Dermis microvascular lymphatic vessel endothelial cell (primary cell): ENCODE results near the gene MARCHF3. TPM values are rescaled to one million over a fixed set of nuclear protein-coding genes. Genes with fewer than 3 reads are reported as not detected.
A peak's percentile ranks its signal among the peaks of the same experiment; 100 is the strongest.
"Not testable (repeated sequence)": the region's sequence is repeated elsewhere in the genome, so short reads cannot be mapped to it uniquely, and the experiment has no call there.

ENCODE experiments used
- DNase-seq, 2 donors: peaks; one replicate each; pipeline versions ENCODE4 v3.0.0 to v3.0.0-alpha.2; 2010; ENCODE audit warnings: low read depth in 2 of 2
- total RNA-seq: library from RNA; depleted of rRNA; stranded (reverse); fragments of >200 nt; gene quantifications from 2 replicates; pipeline ENCODE4 v1.2.1, GENCODE V29; 2014

MARCHF3 gene
- total RNA-seq, 1 donor from 2014 or later = 99.6 TPM

DNA sequence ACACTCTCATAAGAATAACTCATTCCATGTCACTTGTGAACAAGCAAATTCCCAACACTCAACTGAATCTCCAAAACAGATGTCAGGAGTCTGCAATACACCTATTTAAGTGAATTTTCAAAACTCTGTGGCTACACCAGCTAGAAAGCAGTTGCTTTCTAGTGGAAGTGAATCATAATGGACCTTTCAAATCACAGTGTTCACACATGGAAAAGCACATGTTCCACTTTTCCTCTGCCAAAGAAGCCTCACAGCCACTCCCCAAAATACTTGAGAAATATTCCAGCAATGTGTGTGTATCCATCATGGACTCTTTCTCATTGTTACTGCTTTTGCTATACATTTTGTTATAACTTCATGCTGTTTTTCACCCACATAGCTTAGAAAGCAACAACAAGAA, 17.4 kb downstream of the MARCHF3 start:
- peak; percentile 55 to 83 for DNase-seq

DNA sequence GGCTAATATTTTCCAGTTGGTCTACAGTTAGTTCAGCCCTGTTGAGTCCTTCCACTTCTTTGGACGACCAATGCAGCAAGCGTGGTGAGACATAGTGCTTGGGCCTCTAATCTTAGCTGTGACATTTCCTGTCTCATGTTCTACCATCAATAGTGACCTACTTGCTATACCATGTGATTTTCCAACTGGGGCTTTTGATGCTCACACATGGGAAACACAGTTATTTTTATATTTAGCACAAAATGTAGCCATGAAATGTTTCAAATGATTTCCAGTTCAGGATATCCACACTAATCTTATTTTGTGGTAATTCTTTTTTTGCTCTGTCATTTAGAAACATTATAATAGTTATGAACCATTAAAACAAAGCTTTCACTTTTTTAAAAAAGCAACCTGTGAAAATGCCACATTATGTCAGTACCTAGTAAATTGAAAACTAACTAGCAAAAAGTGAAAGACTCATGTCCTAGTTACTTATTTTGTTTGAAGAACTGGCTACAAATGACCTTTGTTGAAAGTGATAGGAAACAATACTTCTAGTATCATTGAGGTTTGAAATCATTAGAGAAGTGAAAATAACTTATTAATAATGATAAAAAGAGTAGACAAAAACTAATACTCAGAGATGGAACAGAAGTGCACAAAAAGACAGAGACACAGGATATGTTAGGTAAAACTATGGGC, 18.3 kb downstream of the MARCHF3 start:
- peak in 1 of 2 donors; percentile 61 for DNase-seq

DNA sequence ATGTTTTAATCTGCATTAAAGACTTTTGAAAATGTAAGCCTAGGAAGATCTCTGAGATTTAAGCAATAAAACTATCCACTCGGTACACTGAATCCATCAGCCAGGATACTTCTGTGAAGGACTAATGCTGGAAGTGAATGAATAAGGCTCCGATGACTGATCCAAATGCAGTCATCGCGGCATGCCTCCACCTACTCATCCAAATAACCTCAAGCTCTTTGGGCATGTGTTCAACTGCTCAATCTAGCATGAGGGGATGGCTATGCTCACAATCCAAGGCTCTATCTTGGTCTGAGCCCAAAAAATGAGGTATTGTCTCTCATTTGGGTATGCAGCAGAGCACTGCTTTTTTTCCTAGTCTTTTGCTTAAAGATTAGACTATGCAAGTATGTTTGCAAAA, 19.2 kb downstream of the MARCHF3 start:
- DNase-seq = peak in 1 of 2 donors; percentile 55

DNA sequence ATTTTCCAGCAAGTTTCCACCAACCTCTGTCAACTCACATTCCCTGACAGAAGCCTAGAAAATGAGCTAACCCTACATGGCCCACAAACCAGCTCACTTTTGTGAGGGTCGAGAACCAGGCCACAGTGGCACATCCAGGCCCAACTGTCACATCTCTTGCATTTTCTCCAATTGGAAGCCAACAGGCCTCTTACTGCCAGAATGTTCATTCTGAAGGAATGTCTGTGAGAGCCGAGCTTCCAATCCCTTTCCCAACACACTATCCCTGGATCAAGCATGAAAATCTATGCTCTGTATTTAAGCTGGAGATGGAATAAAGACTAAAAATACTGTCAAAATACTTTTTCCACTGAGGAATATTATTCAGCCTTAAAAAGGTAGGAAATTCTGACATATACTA, 20.0 kb downstream of the MARCHF3 start:
- DNase-seq = no peak

DNA sequence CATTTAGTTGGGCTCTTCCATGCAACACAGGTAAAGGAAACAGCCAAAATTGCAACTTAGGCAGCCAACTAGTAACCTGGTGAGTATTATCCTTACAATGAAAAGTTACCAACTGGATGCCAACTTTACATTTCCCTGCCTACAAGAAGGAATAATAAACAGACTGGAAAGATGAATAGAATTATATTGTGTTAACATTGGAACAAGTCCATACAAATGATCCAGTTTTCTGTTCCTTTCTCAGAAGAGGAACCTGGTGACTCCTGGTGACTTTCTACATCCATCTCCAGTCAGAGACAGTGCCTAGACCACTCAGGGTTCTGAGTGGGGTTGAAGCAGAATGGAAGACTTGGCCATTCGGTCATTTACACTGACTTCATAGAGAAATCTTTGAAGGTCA, 20.6 kb downstream of the MARCHF3 start:
- no peak for DNase-seq

DNA sequence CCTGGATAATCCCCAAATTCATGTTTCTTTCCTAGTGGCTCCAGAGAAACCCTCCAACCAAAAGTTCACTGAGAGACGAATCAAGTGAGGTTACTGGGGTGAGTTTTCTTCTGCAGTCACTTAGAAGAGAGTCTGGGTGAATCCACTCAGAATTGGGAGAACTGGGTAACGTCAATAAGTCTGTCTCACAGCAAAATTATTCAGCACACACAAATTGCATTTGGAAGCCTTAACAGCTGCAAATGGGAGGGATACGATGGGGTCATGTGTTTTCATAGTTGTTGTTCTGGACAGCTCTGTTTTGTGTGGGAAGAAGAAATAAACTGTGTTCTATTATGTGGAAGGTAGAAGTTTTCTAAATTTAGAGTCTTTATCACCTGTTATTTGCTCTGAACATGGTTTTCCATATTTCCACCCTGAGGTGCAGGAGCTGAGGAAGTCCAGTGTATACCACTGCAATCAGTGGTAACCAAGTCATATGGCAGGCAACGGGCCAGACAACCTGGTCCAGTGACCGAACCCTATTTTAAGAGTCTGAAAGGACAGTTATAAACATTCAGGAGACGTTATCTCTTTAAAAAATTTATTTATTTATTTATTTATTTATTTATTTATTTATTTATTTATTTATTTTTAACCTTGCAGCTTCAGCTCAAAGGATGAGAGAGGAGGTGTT, 21.9 kb downstream of the MARCHF3 start:
- no peak for DNase-seq

DNA sequence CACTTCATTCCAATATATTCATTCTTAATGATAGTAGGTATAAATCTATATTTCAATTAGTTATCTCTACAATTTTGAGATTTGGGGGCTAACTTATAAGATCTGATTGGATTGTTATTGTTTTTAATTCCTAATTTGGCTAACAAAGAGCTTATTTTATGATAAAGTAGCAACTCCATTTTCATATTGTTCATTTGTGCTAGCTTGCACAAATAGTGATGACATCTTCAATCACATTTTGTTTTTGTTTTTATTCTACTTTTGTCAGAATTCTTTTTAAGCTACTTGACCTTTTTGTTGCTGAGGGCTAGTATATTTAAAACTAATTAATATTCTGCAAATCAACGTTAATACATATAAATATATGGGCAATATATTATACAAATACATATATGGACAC, 22.8 kb downstream of the MARCHF3 start:
- no peak for DNase-seq

DNA sequence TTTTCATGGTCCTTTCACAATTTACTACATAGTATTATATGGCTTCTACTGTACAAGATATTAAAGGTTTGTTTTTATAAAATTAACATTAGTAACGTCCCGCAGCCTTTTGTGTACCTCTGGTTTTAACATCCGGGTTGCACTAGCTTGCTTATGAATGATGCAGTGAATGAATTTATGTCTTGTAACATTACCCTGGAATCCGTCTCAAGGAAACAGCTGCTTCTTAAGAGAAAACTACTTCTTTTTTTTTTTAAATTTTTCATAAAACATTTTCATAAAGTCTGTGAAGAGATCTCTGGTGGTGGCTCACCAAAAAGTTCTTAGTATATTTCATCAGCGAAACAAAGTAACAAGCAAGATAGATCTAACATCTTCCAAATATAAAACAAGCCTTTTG, 23.6 kb downstream of the MARCHF3 start:
- no peak for DNase-seq

DNA sequence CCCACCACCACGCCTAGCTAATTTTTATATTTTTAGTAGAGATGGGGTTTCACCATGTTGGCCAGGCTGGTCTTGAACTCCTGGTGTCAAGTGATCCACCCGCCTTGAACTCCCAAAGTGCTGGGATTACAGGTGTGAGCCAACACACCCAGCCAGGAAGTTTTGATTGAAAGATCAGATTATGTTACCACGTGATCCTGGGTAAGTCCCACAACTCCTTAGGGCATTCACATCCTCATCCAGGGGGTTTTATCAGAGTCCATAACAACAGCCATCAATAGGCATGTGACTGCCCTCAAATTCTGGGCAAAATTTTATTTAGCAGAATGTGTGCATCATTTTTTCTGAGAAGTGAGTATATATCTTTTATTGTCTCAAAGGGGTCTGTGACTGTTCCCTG, 25.1 kb downstream of the MARCHF3 start:
- DNase-seq = not testable (repeated sequence)

DNA sequence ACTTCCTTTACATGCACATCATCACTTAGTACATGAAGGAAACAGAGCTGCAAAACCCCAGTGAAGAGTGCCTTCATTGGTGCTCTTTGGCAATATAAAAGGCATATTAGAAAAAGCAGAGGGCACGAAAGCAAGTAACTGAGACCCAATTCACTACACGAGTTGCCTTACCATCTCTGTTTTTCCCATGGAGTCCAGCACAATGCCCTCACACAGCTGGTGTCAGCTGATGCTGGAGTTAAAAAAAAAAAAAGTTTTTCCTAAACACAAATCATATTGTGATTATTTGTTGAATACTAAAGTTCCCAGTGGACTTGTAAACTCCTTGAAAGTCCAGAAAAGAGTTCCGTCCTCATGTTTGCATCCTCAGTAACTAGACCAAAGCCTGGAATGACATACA, 25.6 kb downstream of the MARCHF3 start:
- DNase-seq = no peak

DNA sequence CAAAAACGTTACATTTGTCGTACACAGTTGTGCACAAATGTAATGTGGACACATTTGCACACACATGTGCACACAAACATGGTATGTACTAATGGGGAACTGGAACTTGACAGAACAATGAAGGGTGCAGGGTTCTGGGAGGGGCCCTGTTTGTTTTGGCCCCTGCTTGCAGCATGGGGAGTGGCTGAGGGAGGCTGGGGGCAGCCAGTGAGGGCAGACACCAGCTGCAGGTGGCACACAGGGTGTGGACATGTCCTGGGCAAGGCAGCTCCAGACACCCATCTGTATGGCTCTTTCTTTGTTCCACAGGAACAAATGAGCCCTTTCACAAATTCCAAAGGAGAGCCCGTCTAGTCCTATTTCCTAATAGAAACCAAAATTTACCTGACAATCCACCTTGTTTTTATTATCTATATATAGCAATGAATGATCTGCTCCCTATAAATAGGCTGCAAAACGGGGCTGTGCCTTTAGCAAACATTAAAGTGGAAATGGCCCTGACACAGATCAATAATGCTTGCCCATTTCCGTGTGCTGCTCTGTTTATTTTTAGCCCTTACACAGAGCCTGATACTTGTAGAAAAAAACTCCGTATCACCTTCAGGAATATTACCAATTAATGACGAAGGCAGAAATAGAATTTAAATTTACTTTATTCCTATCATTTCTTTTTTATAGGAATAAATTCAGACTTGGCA, 26.4 kb downstream of the MARCHF3 start:
- no peak for DNase-seq

DNA sequence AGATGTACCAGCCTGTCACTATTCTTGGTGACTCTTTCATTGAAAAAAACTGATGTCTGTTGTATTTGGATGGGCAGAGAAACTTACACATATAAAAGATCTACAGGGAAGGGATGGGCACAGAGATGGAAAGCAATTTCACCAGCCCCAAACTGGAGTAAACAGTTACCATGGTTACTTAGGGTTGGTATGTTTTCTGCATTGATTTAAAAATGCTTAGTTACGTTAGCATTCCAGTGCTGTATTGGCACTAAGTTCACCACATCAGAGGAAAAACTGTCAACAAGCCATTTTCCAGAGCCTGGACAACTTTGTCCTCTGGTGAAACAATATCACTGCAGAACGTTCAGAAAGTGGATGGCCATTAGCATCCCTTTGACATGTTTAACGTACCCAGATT, 28.0 kb downstream of the MARCHF3 start:
- peak; percentile 38 to 57 for DNase-seq

DNA sequence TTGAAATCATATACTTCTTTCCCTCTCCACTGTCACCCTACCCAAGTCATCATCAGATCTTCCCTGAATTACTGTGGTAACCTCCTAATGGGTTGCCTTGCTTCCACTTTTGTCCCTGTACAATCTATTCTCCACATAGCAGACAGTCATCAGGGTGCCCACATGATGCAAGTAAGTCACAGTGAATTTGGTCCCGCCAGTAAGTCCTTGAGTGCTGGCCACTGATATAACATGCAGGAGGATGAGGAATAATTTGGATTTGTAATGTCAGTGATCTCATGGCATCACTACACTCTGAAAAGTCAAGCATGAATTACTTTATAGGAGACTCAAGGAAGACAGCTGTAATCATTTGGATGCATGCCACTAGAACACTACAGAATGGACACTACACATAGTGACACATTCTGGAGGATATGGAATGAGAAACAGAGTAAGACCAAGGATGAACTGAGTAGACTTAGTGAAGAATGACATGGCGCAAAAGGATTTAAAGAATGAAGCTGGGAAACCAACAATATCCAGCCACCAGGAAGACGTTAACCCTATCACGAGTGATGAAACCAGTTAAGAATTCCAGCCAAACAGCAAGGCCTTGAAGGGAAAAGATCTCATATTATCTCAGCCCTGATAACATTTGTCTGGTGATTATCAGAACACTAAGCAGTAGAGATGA, 28.6 kb downstream of the MARCHF3 start:
- peak in 1 of 2 donors; percentile 63 for DNase-seq

DNA sequence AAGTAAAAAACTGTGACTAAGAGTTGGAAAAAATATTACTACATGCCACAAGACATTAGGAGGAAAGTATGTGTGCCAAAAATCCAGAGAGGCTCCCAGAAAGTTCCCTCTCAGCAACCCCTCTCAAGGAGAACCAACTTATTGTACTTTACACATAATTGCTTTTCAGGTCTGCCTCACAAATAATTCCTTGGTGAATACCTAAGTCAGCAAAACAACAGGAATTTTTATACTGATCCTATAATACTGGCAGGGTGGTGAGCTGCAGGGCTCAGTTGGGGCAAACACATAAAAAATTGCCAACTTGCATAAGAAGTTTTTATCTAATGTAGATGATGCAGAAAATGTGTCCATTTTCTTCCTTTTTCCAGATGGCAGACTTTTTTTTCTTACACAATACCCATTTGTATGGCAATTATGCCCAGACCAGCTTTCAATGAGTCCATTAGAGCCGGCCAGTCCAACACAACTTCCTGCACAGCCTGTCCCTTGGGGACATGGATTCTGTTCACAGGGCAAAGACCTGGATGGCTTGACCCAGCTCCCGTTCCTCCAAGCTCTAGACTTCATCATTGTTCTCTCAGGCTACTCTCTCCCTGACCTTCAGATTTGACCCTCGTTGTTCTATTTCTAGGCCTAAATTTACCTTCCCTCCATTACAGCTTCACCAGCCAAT, 31.3 kb downstream of the MARCHF3 start:
- no peak for DNase-seq

DNA sequence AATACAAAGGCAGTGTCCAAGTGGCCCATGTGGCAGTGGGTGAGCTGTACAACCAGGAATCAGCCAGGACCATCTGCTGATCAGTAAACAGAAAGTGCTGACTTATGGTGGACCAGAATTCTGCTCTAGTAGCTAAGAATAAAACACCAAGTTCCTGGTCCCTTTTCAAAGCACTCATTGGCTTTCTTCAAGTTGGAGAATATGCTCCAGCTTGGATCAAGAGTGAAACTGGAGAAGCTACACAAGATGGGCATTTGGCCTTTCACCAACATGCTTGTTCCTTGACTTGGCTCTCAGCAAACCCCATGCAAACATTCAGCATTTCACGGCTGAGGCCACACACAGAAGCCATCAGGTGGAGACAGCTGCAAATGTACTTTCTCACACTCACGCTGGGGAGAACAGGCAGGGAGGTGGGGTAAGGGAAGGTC, 32.1 kb downstream of the MARCHF3 start:
- peak in 1 of 2 donors; percentile 30 for DNase-seq

DNA sequence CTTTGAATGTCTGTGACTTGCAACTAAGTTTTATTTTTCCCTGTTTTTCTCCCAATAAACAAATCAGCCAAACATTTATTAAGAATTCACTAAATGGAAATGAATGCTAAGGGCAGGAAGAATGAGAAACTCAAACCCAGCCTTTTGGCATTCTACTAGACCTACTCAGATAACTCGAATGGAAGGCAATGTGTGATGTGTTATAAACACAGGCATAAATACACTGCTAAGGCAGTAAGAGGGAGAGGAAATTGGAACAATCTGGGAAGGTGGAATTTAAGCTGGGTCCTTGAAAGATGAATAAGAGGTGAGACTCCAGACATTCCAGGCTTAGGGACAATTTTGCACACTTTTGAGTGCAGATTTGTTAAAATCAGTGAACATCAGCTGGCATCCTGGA, 34.7 kb downstream of the MARCHF3 start:
- DNase-seq = no peak

DNA sequence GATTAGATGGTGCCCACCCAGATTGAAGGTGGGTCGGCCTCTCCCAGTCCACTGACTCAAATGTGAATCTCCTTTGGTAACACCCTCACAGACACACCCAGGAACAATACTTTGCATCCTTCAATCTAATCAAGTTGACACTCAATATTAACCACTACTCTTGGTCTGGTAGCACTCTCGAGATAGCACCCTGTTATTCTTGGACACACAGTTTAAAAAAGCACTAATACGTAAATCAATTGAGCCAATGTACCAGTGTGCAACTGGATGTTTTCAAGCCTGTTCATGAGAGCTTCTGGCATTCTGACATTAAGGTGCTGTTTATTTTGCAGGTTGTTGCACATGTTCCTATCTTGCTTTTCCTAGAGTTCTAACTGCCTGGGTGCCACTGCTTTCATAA, 35.3 kb downstream of the MARCHF3 start:
- no peak for DNase-seq

DNA sequence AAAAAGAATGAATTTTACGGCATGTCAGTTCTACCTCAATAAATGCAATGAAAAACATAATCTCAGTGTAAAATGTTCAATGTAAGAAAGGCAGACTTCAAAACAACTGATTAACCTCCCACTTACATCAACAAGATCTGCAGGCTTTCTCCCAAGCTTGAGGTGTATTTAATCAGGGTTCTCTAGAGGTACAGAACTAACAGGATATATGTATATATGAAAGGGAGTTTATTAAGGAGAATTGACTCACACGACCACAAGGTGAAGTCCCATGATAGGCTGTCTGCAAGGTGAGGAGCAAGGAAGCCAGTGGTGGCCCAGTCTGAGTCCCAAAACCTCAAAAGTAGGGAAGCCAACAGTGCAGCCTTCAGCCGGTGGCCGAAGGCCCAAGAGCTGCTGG, 35.9 kb downstream of the MARCHF3 start:
- no peak for DNase-seq

DNA sequence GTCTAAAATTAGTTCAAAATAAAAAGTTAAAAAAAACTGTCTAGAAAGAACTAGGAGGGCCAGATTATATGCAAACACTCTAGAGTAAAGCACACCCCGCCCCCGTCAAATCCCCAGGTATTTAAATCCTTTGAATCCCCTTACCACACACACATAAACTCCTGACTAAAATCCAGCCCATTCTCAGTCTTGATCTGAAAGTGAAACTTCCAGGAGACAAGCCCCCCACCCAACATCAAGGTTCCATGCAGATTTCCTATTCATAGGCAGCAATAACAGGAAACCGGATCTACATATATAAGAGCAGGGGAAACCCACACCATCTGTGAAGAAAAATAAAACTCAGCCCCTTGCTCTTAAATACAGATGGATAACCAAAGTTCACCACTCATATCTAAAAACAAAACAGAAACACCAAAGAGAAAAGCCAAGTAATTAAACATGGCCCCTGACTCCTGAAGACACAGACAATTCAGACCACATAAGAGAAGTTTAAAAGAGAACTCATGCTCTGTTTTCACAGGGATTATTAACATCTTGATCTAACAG, 42.3 kb downstream of the MARCHF3 start:
- DNase-seq = peak; percentile 45 to 90

DNA sequence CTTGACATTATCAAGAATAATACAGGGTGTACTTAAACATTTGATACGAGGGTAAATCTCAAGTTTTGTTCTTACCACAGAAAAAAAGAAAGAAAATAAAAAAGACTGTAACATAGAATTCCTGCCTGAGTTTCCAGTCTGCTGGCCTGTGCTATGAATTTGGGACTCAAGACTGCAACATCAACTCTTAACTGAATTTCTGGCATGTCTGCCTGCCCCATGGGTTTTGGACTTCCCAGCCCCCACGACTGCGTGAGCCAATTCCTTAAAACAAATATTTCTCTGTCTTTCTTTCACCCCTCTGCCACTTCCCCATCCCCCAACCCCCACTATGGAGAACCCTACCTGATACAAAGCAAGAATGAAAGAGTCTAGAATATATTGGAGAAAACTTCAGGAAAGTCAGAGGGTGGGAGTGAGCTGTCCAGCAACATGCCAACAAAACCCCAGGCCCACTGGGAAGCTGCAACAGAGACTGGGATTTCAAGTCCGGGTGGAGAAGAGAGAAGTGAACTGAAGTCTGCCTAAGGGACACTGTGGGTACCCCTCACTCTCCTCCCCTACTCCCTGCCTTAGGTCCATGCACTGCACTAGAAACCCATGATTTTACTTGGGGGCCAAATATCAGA, 43.0 kb downstream of the MARCHF3 start:
- DNase-seq = no peak

DNA sequence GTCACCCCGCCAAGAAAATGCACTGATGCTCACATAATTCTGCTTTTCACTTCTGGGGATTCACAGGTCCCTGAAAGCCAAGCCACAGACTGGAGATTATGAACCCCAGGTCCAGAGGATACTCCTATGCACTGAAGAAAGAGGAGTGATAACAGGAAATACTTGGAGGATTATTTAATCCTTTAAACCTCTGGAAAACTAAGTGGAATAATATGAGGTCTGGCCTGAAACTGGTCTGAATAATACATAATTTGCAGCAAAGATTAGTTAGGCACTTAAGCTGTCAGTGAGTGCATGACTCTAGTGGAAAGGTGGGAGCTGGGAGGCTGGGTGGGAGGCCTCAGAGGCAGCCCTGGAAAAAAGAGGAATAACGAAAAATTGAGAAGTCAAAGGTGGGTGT, 45.7 kb downstream of the MARCHF3 start:
- no peak for DNase-seq
